IMR-90 (cell line): ENCODE data around the gene TRIM71. TPM values are rescaled to one million over a fixed set of nuclear protein-coding genes. Genes with fewer than 3 reads are reported as not detected.

ENCODE experiments used
- ATAC-seq: fragments of 200-7000 bp; cut with Tn5 transposase; 2 replicates; pipeline ENCODE4 v1.9.1; 2020; ENCODE audit warnings: low read depth, mild to moderate bottlenecking, moderate library complexity
- BruUV-seq: library from RNA; stranded (reverse); fragments of 400-500 nt; replicated peaks from 2 replicates; lab custom pipeline; 2021; lab: Mats Ljungman, UMichigan
- CTCF ChIA-PET: fragments of 300-600 bp; formaldehyde crosslinking; extraction: SDS; loops from one replicate; lab custom pipeline; 2021; ENCODE audit warnings: antibody characterized with exemption; lab: Yijun Ruan, JAX
- POLR2A ChIA-PET: fragments of 300-600 bp; sonication (Branson Sonifier 250); formaldehyde crosslinking; loops from one replicate; lab custom pipeline; 2022; ENCODE audit warnings: antibody characterized with exemption; ENCODE audit not compliant: unreplicated experiment; lab: Charles Lee
- DNase-seq: peaks from one replicate; pipeline ENCODE4 v3.0.0; 2013
- H2AFZ ChIP-seq: replicated peaks from 2 replicates; pipeline ENCODE3; 2013; ENCODE audit warnings: low read length, mild to moderate bottlenecking; ENCODE audit not compliant: poor library complexity
- H2AK5ac ChIP-seq: 2 replicates; pipeline ENCODE4 v1.6.1; 2013; ENCODE audit warnings: low read depth, low read length, inconsistent platforms
- H2AK9ac ChIP-seq: replicated peaks from 2 replicates; pipeline ENCODE3; 2013; ENCODE audit warnings: mild to moderate bottlenecking, low read depth, low read length, moderate library complexity; ENCODE audit not compliant: poor library complexity
- H2BK120ac ChIP-seq: 2 replicates; pipeline ENCODE4 v1.6.1; 2013; ENCODE audit warnings: low read depth, low read length, inconsistent platforms
- H2BK15ac ChIP-seq: 3 replicates; pipeline ENCODE4 v1.6.1; 2013; ENCODE audit warnings: low read depth, low read length, inconsistent platforms
- H2BK20ac ChIP-seq: 2 replicates; pipeline ENCODE4 v1.6.1; 2013; ENCODE audit warnings: low read depth, mild to moderate bottlenecking, inconsistent platforms, low read length, moderate library complexity
- H2BK5ac ChIP-seq: 2 replicates; pipeline ENCODE4 v1.6.1; 2013; ENCODE audit warnings: mild to moderate bottlenecking, low read depth, low read length, inconsistent platforms; ENCODE audit not compliant: poor library complexity, severe bottlenecking
- H3K14ac ChIP-seq: replicated peaks from 2 replicates; pipeline ENCODE4 v1.6.1; 2013; ENCODE audit warnings: low read depth, low read length, inconsistent platforms
- H3K18ac ChIP-seq: 2 replicates; pipeline ENCODE4 v1.6.1; 2013; ENCODE audit warnings: low read depth, low read length, control low read depth
- H3K23ac ChIP-seq: 2 replicates; pipeline ENCODE4 v1.6.1; 2013; ENCODE audit warnings: low read depth, low read length, inconsistent platforms
- H3K27ac ChIP-seq: 2 replicates; pipeline ENCODE4 v1.5.1; 2013; ENCODE audit warnings: mild to moderate bottlenecking, control low read depth, low read length; ENCODE audit not compliant: insufficient read depth
- H3K27me3 ChIP-seq: 2 replicates; pipeline ENCODE4 v1.6.1; 2013; ENCODE audit warnings: low read length; ENCODE audit not compliant: control insufficient read depth, insufficient read depth
- H3K36me3 ChIP-seq: 2 replicates; pipeline ENCODE4 v1.6.1; 2013; ENCODE audit warnings: low read length, mixed read lengths; ENCODE audit not compliant: control insufficient read depth, insufficient read depth
- H3K4ac ChIP-seq: 2 replicates; pipeline ENCODE4 v1.6.1; 2013; ENCODE audit warnings: low read depth, low read length, inconsistent platforms
- H3K4me1 ChIP-seq: 2 replicates; pipeline ENCODE4 v1.6.1; 2013; ENCODE audit warnings: low read length, mixed read lengths; ENCODE audit not compliant: control insufficient read depth, insufficient read depth
- H3K4me2 ChIP-seq: 2 replicates; pipeline ENCODE4 v1.6.1; 2013; ENCODE audit warnings: low read depth, mild to moderate bottlenecking, control low read depth, low read length, moderate library complexity
- H3K4me3 ChIP-seq: 2 replicates; pipeline ENCODE4 v1.5.1; 2013; ENCODE audit warnings: low read depth, mild to moderate bottlenecking, control low read depth, low read length, moderate library complexity; ENCODE audit not compliant: insufficient read depth
- H3K56ac ChIP-seq: 2 replicates; pipeline ENCODE4 v1.6.1; 2013; ENCODE audit warnings: low read length, inconsistent platforms; ENCODE audit not compliant: insufficient read depth; ENCODE audit errors: extremely low read depth
- H3K79me1 ChIP-seq, 2 experiments: 2 replicates each; pipeline ENCODE4 v1.6.1; 2013; ENCODE audit warnings: low read length in 2 of 2, inconsistent platforms in 1 of 2, low read depth in 1 of 2
- H3K9ac ChIP-seq: 2 replicates; pipeline ENCODE4 v1.6.1; 2013; ENCODE audit warnings: low read depth, low read length, control low read depth
- H3K9me1 ChIP-seq: 2 replicates; pipeline ENCODE4 v1.6.1; 2013; ENCODE audit warnings: low read length, inconsistent platforms; ENCODE audit not compliant: insufficient read depth
- H3K9me3 ChIP-seq: 2 replicates; pipeline ENCODE4 v1.6.1; 2013; ENCODE audit warnings: low read length; ENCODE audit not compliant: control insufficient read depth, insufficient read depth
- H4K20me1 ChIP-seq: 2 replicates; pipeline ENCODE4 v1.6.1; 2013; ENCODE audit warnings: low read length, inconsistent platforms; ENCODE audit not compliant: insufficient read depth
- H4K5ac ChIP-seq: 2 replicates; pipeline ENCODE4 v1.6.1; 2013; ENCODE audit warnings: mild to moderate bottlenecking, low read depth, low read length, control low read depth
- H4K8ac ChIP-seq, 2 experiments: 2 replicates each; pipeline ENCODE4 v1.6.1; 2013; ENCODE audit warnings: low read depth in 2 of 2, low read length in 2 of 2, control low read depth in 1 of 2, inconsistent platforms in 1 of 2
- H4K91ac ChIP-seq: 2 replicates; pipeline ENCODE4 v1.6.1; 2013; ENCODE audit warnings: low read depth, low read length, inconsistent platforms; ENCODE audit not compliant: insufficient read depth
- BHLHE40 ChIP-seq: fragments of 150-350 bp; IDR thresholded peaks from 2 replicates; pipeline ENCODE4 v1.6.1; 2016; ENCODE audit warnings: mild to moderate bottlenecking, low read depth, low read length
- CHD1 ChIP-seq: IDR thresholded peaks from 2 replicates; pipeline ENCODE4 v1.6.1; 2012; ENCODE audit warnings: low read depth, low read length, improper control_type of control experiment
- CTCF ChIP-seq: conservative IDR thresholded peaks from 2 replicates; pipeline ENCODE4 v1.5.1; 2012; ENCODE audit warnings: mild to moderate bottlenecking, low read depth, low read length, improper control_type of control experiment
- ELK1 ChIP-seq: fragments of 150-350 bp; IDR thresholded peaks from 2 replicates; pipeline ENCODE4 v1.6.1; 2016; ENCODE audit warnings: low read depth, mild to moderate bottlenecking, low read length, moderate library complexity, borderline replicate concordance
- FOS ChIP-seq: fragments of 150-350 bp; IDR thresholded peaks from 2 replicates; pipeline ENCODE4 v1.6.1; 2016; ENCODE audit warnings: low read depth, low read length
- MAFK ChIP-seq: IDR thresholded peaks from 2 replicates; pipeline ENCODE4 v1.6.1; 2012; ENCODE audit warnings: low read depth, low read length, improper control_type of control experiment
- MAZ ChIP-seq: IDR thresholded peaks from 2 replicates; pipeline ENCODE4 v1.6.1; 2012; ENCODE audit warnings: low read depth, mild to moderate bottlenecking, low read length, improper control_type of control experiment, moderate library complexity, borderline replicate concordance
- MXI1 ChIP-seq: IDR thresholded peaks from 2 replicates; pipeline ENCODE4 v1.6.1; 2012; ENCODE audit warnings: low read depth, mild to moderate bottlenecking, low read length, moderate library complexity, borderline replicate concordance
- NFE2L2 ChIP-seq: fragments of 150-350 bp; IDR thresholded peaks from 2 replicates; pipeline ENCODE4 v1.6.1; 2016; ENCODE audit warnings: low read depth, mild to moderate bottlenecking, low read length
- POLR2A ChIP-seq: IDR thresholded peaks from 2 replicates; pipeline ENCODE4 v1.6.1; 2012; ENCODE audit warnings: mild to moderate bottlenecking, low read depth, low read length
- RAD21 ChIP-seq: IDR thresholded peaks from 2 replicates; pipeline ENCODE4 v1.6.1; 2012; ENCODE audit warnings: low read length, improper control_type of control experiment
- RCOR1 ChIP-seq: IDR thresholded peaks from 2 replicates; pipeline ENCODE4 v1.6.1; 2012; ENCODE audit warnings: mild to moderate bottlenecking, low read length, improper control_type of control experiment; ENCODE audit not compliant: insufficient replicate concordance
- RFX5 ChIP-seq: IDR thresholded peaks from 2 replicates; pipeline ENCODE4 v1.8.0; 2012; ENCODE audit warnings: low read depth, mild to moderate bottlenecking, low read length, moderate library complexity
- SMC3 ChIP-seq: fragments of 150-350 bp; IDR thresholded peaks from 2 replicates; pipeline ENCODE4 v1.6.1; 2016; ENCODE audit warnings: low read depth, mild to moderate bottlenecking, antibody characterized with exemption, low read length, moderate library complexity
- WGBS, 2 experiments: methylation state at CpG; one replicate each; pipeline versions ENCODE4 v1.1.5 to v1.1.7; 2013; ENCODE audit warnings: missing lambda C conversion rate in 2 of 2; ENCODE audit not compliant: insufficient read length in 1 of 2; ENCODE audit errors: extremely low coverage in 2 of 2; 5-methylcytosine and 5-hydroxymethylcytosine counted together
- dilution Hi-C: fragments of 300-500 bp; cut with HindIII; formaldehyde crosslinking; loops from one replicate; pipeline ENCODE4 v1.14.3; 2018; ENCODE audit warnings: low sequenced_read_pairs; ENCODE audit not compliant: unreplicated experiment
- in situ Hi-C: fragments of 300-500 bp; cut with MboI; formaldehyde crosslinking; loops from 3 replicates; pipeline ENCODE4 v1.14.3; 2019; ENCODE audit warnings: low sequenced_read_pairs, inconsistent platforms, mixed read lengths
- intact Hi-C: fragments of 100-400 bp; cut with micrococcal nuclease; formaldehyde crosslinking; loops from 2 replicates; pipeline ENCODE4 v1.10.0; 2022
- polyA plus RNA-seq, 3 experiments: library from polyadenylated mRNA; depleted of rRNA; stranded (reverse); fragments of >200 nt; gene quantifications; 2 replicates each; pipeline ENCODE4 v1.2.3, GENCODE V29; 2012; ENCODE audit warnings: low replicate concordance in 1 of 3
- total RNA-seq: library from RNA; depleted of rRNA; stranded (reverse); fragments of >200 nt; gene quantifications from 2 replicates; pipeline ENCODE4 v1.2.3, GENCODE V29; 2012
- TF ChIP-seq, protein P1 (sequence below): fragments of 150-350 bp; IDR thresholded peaks from 2 replicates; pipeline ENCODE4 v1.6.1; 2017; ENCODE audit warnings: mild to moderate bottlenecking, antibody characterized with exemption, low read length, low read depth

The TRIM71 gene
- total and polyA plus RNA-seq, 2 of the 4 experiments (the other 2 are of a cell fraction) = not detected

GRCh38 chr3:32901005-32901932 lies 83.5 kb downstream of the TRIM71 start:
- CTCF ChIA-PET = no interaction called here
- no CpG with 5 or more reads among the region's 7 CpGs for WGBS, 2 experiments
- TF ChIP-seq FOS (no peak), CHD1 (no peak), SMC3 (no peak), MAFK (no peak), ELK1 (no peak), BHLHE40 (no peak), POLR2A (no peak), RCOR1 (no peak), NFE2L2 (no peak), MXI1 (no peak), RAD21 (no peak), RFX5 (no peak), MAZ (no peak), CTCF (no peak)
- TF ChIP-seq, protein P1, sequence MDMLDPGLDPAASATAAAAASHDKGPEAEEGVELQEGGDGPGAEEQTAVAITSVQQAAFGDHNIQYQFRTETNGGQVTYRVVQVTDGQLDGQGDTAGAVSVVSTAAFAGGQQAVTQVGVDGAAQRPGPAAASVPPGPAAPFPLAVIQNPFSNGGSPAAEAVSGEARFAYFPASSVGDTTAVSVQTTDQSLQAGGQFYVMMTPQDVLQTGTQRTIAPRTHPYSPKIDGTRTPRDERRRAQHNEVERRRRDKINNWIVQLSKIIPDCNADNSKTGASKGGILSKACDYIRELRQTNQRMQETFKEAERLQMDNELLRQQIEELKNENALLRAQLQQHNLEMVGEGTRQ = no peak

More at GRCh38 chr3:32901005-32901932, 83.5 kb downstream of the TRIM71 start:
- no peak overlapping the region for H2BK20ac ChIP-seq
- H2BK120ac ChIP-seq = no peak overlapping the region
- H3K56ac ChIP-seq = no peak overlapping the region
- no peaks in the 10 kb centered on the region for H3K79me1 ChIP-seq
- H3K9me1 ChIP-seq = no peaks in the 10 kb centered on the region
- no peak for DNase-seq
- H2BK5ac ChIP-seq = no peak overlapping the region
- H3K18ac ChIP-seq = no peak overlapping the region
- H4K20me1 ChIP-seq = no peaks in the 10 kb centered on the region
- H3K4ac ChIP-seq = no peak overlapping the region
- H3K4me1 ChIP-seq = no peaks in the 10 kb centered on the region
- ATAC-seq = no peak
- H3K14ac ChIP-seq = no peak overlapping the region
- H3K9me3 ChIP-seq = no peaks in the 10 kb centered on the region
- H3K23ac ChIP-seq = no peak overlapping the region
- no peak overlapping the region for H4K91ac ChIP-seq
- no peak overlapping the region for H2AK9ac ChIP-seq
- dilution Hi-C loops (no loop called here), intact Hi-C loops (no loop called here), in situ Hi-C loops (no loop called here)
- no peak overlapping the region for H4K5ac ChIP-seq
- no peak overlapping the region for H2AK5ac ChIP-seq
- H2BK15ac ChIP-seq = no peak overlapping the region
- no TSS peak for BruUV-seq
- no peaks in the 10 kb centered on the region for H3K36me3 ChIP-seq
- no peak overlapping the region for H4K8ac ChIP-seq
- POLR2A ChIA-PET = no interaction called here
- H3K4me3 ChIP-seq = no peak overlapping the region
- H3K27ac ChIP-seq = no peak overlapping the region
- H3K4me2 ChIP-seq = no peak overlapping the region
- no peak overlapping the region for H2AFZ ChIP-seq
- H3K9ac ChIP-seq = no peak overlapping the region
- peaks cover 11% of the 10 kb centered on the region for H3K27me3 ChIP-seq
